Brain pericyte (primary cell): ENCODE measurements around the gene SLIT3.
"Not testable (repeated sequence)": the region's sequence is repeated elsewhere in the genome, so short reads cannot be mapped to it uniquely, and the experiment has no call there.

Source experiments
- DNase-seq: peaks from one replicate; pipeline ENCODE4 v3.0.0-alpha.2; 2012; ENCODE audit warnings: low read depth, low spot score

Gene SLIT3

DNA sequence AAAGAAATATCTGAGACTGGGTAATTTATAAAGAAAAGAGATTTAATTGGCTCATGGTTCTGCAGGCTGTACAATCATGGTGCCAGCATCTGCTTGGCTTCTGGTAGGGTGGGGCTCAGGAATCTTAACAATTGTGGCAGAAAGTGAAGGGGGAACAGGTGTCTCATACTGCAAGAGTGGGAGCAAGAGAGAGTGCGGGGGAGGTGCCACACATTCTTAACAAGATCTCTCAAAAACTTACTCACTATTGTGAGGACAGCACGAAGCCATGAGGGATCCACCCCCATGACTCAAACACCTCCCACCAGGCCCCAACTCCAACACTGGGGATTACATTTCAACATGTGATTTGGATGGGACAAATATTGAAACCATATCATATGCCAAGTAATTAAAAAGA is 651.6 kb downstream of the SLIT3 start:
- DNase-seq = no peak

DNA sequence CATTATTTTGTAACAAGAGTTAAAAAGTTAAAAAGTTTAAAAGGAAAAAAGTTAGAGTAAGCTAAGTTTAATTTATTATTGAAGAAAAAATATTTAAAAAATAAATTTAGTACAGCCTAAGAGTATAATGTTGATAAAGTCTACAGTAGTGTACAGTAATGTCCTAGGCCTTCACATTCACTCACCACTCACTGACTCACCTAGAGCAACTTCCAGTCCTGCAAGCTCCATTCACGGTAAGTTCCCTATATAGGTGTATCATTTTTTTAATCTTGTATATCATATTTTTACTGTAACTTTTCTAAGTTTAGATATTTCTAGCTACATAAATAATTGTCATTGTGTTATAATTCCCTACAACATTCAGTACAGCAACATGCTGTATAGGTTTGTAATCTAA is 652.4 kb downstream of the SLIT3 start:
- DNase-seq = no peak

DNA sequence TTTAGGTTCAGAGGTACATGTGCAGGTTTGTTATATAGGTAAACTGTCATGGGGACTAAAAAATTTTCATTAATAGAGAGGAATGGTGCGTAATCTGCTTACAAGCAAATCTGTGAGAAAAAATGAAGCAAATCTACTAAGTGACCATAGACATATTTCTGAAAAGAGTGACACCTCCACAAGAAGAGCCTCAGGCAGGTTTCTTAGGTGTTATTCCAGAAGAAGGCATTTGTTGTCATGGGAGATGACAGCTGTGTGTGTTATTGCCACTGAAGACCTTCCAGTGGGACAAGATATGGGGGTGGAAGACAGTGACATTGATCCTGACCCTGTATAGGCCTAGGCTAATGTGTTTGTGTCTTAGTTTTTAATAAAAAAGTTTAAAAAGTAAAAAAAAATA is 652.9 kb downstream of the SLIT3 start:
- no peak for DNase-seq

DNA sequence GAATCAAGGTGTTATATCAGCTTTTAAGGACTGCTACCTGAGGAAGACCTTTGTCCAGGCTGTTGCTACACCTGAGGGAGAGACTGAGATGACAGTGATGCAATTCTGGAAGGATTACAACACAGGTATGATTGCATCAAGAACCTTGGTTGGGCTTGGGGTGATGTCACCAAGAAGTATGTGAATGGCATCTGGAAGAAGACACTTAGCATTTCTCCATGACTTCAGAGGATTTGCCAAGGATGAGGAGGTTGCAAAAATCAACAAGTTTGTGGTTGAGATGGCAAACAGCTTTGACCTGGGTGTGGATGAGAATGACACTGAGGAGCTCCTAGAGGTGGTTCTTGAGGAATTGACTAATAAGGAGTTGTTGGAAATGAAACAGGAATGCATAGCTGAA is 653.9 kb downstream of the SLIT3 start:
- DNase-seq = no peak

DNA sequence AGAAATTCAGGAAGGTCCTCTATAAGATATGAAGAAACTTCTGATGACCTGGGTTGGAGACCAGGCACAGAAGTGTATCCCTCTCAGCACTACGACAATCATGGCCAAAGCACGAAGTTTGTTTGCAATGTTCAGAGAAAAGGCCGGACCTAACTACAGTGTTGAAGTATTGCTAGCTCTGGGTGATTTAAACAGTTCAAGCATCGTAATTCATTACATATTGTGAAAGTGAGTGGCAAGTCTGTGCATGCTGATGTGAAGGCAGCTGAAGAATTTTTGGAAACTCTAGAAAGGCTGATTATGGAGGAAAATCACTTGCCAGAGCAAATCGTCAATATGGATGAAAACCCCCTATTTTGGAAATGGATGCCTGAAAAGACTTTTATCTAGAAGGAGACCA is 654.6 kb downstream of the SLIT3 start:
- DNase-seq = no peak

DNA sequence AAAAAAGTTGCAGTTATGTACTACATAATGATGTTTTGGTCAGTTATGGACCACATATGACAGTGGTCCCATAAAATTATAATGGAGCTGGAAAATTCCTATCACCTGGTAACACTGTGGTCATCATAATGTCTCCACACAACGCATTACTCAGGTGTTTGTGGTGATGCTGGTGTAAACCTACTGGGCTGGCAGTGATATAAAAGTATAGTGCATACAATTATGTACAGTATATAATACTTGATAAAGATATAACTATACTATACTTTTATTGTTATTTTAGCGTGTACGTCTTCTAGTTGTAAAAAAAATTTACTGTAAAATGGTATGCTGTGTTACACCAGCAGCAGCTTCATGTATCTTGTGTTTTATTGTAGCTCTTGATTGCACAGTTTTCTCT is 655.7 kb downstream of the SLIT3 start:
- DNase-seq = no peak

DNA sequence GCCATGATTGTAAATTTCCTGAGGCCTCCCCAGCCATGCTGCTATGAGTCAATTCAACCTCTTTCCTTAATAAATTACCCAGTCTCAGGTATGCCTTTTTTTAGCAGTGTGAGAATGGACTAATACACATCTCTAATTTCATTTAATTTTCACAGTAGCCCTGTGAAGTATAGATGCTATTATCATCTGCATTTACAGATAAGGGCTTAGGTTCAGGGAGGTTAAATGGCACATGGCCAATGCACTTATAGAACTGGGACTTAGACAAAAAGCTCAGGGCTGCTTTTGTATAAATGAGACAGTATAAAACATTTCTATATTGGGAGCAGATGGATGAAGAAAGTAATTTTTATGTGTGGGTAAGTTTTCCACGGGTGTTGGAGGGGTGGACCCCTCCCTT is 658.9 kb downstream of the SLIT3 start:
- no peak for DNase-seq

DNA sequence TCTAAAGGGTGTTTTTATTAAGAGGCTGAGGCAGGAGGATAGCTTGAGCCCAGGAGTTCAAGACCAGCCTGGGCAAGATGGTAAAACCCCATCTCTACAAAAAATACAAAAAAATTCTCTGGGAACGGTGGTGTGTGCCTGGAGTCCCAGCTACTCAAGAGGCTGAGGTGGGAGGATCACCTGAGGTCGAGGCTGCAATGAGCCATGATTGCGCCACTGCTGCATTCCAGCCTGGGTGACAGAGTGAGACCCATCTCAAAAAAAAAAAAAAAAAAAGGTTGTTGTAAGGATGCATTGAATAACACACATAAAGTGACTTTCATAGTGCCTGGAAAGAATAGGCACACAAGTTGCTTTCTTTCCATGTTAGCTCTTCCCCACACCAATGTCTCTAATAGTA is 662.1 kb downstream of the SLIT3 start:
- not testable (repeated sequence) for DNase-seq

DNA sequence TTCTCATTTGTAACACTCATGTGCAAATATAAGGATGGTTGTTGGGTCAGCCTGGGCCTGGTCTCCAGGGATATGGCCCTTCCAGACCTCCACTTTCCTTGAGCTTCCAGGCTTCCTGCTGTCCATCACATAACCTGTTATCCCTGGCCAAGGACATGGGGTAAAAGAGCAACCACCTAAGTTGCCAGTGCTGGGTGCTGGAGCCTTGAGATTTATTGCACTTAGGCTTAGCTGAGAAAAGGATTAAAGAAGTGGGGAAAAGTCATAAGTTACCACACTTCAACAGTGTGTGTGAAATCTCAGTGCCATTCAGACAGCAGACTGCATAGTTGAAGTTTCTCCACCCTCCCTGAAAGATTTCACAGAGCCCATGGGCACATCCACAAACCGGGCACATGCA is 663.1 kb downstream of the SLIT3 start:
- no peak for DNase-seq

DNA sequence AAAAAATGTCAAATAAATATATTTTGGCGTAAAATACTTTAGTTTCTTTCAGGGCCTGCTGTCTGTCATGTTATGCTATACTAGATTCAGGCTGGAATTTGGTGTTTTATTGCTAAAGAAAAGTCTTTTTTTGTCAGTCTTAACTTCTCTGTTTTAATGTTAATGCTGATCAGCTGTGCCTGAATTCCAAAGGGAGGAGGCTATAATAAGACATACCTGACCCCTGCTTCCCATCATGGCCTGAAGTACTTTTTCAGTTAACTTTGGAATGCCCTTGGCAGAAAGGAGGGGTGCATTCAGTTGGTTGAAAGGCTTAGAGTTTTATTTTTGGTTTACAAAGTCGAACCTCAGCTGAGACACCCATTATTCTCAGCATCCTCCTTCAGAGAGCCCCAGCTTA is 663.7 kb downstream of the SLIT3 start:
- DNase-seq = no peak

DNA sequence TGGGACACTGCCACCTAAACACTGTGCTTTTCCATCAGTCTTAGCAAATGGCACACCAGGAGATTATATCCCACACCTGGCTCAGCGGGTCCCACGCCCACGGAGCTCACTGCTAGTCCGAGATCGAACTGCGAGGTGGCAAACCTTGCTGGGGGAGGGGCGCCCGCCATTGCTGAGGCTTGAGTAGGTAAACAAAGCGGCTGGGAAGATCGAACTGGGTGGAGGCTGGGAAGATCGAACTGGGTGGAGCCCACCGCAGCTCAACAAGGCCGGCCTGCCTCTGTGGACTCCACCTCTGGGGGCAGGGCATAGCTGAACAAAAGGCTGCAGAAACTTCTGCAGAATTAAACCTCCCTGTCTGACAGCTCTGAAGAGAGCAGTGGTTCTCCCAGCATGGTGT is 670.0 kb downstream of the SLIT3 start:
- DNase-seq = not testable (repeated sequence)

DNA sequence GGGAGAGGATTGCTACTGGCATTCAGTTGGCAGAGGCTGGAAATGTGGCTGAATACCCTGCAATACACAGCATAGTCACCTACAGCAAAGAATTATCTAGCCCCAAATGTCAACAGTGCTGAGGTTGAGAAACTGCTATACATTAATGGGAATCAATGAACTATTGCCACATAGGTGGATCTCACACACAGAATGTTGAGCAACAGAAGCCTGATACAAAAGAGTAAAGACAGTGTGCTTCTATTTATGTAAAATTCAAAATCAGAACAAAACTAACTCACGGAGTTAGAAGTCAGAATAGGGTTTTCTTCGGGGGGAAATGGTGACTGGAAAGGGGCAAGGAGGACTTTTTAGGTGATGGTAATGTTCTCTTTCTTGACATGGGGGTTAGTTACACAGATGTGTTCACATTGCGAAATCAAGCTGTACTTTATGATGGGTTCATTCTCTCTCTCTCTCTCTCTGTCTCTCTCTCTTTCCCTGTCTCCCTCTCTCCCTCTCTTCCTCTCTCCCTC is 676.0 kb downstream of the SLIT3 start:
- no peak for DNase-seq

DNA sequence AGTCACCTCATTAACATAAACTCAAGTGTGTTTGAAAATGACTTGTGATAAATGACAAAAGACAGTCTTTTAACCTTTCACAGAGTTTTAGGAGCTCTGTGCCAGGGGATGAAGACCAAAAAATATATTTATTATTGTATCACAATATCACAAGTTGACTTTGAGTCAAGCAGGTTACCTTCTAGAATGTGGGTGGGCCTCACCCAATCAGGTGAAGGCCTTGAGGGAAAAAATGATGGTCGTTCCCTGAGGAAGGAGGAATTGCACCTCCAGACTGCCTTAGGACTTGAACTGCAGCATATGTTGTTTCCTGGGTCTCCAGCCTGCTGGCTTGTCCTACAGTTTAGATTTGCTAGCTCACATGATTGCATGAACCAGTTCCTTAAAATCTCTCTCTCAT is 680.1 kb downstream of the SLIT3 start:
- DNase-seq = no peak

DNA sequence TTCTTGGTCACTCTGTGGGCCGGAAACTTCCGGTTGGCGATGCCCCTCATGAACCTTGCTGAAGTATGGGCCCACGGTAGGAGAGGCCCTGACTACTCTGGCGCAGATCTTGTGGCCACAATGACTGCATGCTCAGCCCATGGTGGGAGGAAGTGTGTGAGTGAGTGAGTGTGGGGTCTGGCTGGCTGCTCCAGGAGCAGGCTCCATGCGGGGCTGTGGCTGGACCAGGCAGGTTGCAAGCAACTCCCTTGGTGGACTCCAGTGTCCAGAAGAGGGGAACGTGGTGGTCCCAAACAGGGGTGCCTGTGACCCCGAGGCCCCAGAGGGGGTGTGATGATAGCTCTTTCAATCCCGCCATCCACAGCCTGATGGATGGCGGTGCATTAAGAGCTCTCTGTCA is 686.3 kb downstream of the SLIT3 start:
- no peak for DNase-seq

DNA sequence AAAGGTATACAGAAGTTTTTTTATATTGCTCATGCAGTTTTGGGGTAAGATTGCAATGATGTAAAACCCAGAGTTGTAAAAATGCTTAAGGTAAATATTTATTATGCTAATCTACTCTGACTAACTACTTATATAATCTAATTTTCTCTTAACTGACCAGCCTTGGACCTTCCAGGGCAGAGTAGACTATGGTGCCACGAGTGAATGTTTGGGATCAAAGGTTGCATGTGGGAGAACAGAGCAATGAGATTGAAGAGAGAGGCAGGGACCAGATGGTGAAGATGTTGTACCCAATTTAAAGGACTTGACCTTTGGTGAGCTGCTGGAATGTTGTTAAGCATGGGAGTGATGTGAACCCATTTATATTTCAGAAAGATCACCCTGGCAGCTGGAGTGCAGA is 686.9 kb downstream of the SLIT3 start:
- no peak for DNase-seq

DNA sequence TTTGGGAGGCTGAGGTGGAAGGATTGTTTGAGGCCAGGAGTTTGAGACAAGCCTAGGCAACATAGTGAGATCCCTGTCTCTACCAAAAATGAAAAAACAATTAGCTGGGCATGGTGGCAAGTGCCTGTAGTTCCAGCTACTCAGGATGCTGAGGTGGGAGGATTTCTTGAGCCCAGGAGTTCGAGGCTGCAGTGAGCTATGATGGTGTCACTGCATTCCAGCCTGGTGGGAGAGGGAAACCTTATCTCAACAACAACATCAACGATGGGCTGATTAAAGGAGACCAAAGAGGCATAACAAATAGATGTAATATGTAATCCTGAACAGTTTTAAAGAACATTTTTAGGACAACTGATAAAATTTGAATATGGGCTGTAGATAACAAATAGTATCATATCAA is 687.5 kb downstream of the SLIT3 start:
- DNase-seq = no peak

DNA sequence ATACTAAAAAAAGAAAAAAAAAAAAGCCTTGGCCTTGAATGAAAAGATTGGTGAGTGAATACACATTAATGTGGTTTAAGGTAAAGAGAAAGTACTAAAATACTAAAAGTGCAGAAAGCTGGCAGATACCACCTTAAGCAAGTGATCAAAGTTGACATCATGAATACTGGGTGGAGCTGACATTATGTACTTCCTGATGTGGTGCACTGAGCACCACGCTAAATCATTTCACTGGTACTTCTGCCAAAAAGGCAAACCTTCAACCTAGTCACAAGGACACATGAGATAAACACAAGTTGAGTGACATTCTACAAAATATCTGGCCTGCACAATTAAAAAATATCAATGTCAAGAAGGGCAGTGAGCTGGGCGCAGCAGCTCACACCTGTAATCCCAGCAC is 687.9 kb downstream of the SLIT3 start:
- DNase-seq = no peak

DNA sequence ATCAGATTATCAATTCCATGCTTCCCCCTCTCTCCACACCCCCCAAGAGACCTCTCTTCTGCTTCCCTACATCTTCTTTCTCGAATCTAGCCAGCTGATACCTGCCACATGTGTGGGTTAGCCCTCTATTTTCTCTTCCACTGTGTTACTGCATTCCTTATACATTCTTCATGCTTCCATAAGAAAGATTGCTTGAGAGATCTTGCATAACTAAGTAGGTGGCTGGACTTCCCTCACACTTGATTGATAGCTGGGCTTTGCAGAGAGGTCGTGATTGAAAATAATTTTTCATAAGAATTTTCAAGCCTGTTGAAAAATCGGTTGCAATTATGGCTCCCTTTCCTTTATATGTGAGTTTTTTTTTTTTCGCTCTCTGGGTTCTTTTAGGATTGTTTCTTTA is 688.8 kb downstream of the SLIT3 start:
- DNase-seq = no peak
